ENCODE results near the gene KLK13.

The KLK13 gene

GRCh38 chr19:51064534-51065220, at the start of gene KLK13:
KLK13 (minus strand) TSS chr19:51065092; CDS start chr19:51065067, 25 bp downstream.
- no peak for TF ChIP-seq CTCF (IDR thresholded peaks at IDR 0.05; ENCODE audit: low read depth, low read length)
- peak; percentile 2 to 19 for DNase-seq (ENCODE audit: low read depth in 2 of 2)
- peak within 1 kb of the TSS in 1 of 2 donors; percentile 22 for H3K4me3 ChIP-seq (replicated peaks in 1 of 2; ENCODE audit: low read depth in 2 of 2, low read length in 2 of 2)

GRCh38 chr19:51114087-51114729, 49.3 kb upstream of the KLK13 start:
- no peak overlapping the region for H3K4me3 ChIP-seq (replicated peaks in 1 of 2; ENCODE audit: low read depth in 2 of 2, low read length in 2 of 2)
- DNase-seq (ENCODE audit: low read depth in 2 of 2), result no peak
- no peak for TF ChIP-seq CTCF (IDR thresholded peaks at IDR 0.05; ENCODE audit: low read depth, low read length)

- no peak for DNase-seq (ENCODE audit: low read depth in 2 of 2)
- peak; percentile 39 for TF ChIP-seq CTCF (IDR thresholded peaks at IDR 0.05; ENCODE audit: low read depth, low read length)
- H3K4me3 ChIP-seq (replicated peaks in 1 of 2; ENCODE audit: low read depth in 2 of 2, low read length in 2 of 2), result no peak overlapping the region
Observed at GRCh38 chr19:51111606-51112005, 46.7 kb upstream of the KLK13 start.

GRCh38 chr19:51110666-51110971, 45.7 kb upstream of the KLK13 start:
- no peak for DNase-seq (ENCODE audit: low read depth in 2 of 2)
- no peak for TF ChIP-seq CTCF (IDR thresholded peaks at IDR 0.05; ENCODE audit: low read depth, low read length)
- no peak overlapping the region for H3K4me3 ChIP-seq (replicated peaks in 1 of 2; ENCODE audit: low read depth in 2 of 2, low read length in 2 of 2)

- H3K4me3 ChIP-seq (replicated peaks in 1 of 2; ENCODE audit: low read depth in 2 of 2, low read length in 2 of 2), result peak overlapping the region; percentile 58 to 71
- TF ChIP-seq CTCF (IDR thresholded peaks at IDR 0.05; ENCODE audit: low read depth, low read length), result no peak
- DNase-seq (ENCODE audit: low read depth in 2 of 2), result no peak
Observed at GRCh38 chr19:51108805-51109146, 43.9 kb upstream of the KLK13 start.

GRCh38 chr19:51108066-51108804, 43.3 kb upstream of the KLK13 start, which contains the start of gene CTU1:
CTU1 (minus strand) TSS chr19:51108409; CDS start chr19:51104569, 3,840 bp downstream.
- TF ChIP-seq CTCF (IDR thresholded peaks at IDR 0.05; ENCODE audit: low read depth, low read length), result peak; percentile 16
- peak within 1 kb of the TSS; percentile 71 to 86 for H3K4me3 ChIP-seq (replicated peaks in 1 of 2; ENCODE audit: low read depth in 2 of 2, low read length in 2 of 2)
- DNase-seq (ENCODE audit: low read depth in 2 of 2), result peak; percentile 99

All from cardiac fibroblast (primary cell).